Medulla oblongata (tissue), 1 donor: ENCODE measurements around the gene GAB2.

Source experiments
- DNase-seq: peaks from one replicate; pipeline ENCODE4 v3.0.0-alpha.2; 2015; ENCODE audit errors: extremely low spot score

GAB2 gene

GRCh38 chr11:78203184-78203583 is 214.4 kb downstream of the GAB2 start:
- DNase-seq: no peak

DNA sequence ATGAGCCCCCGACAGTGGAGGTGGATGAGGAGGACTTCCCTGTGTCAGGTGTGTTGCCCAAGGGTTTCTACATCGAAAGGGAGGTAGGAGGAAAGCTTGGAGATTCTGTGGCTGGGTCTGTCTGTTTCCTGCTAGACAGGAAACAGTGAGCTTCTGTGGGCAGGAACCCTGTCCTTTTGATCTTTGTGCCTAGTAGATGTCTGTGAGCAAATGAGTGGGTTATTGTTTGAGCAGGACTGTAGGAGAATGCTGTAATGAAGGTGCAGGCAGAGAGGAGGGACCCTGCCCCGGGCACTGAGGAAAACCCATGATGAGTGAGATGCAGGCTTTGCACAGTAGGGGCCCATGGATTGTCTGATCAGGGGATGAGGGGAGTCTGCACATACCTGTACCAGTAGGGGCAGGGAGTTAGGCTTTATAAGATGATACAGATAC is 214.9 kb downstream of the GAB2 start:
- DNase-seq: no peak

DNA sequence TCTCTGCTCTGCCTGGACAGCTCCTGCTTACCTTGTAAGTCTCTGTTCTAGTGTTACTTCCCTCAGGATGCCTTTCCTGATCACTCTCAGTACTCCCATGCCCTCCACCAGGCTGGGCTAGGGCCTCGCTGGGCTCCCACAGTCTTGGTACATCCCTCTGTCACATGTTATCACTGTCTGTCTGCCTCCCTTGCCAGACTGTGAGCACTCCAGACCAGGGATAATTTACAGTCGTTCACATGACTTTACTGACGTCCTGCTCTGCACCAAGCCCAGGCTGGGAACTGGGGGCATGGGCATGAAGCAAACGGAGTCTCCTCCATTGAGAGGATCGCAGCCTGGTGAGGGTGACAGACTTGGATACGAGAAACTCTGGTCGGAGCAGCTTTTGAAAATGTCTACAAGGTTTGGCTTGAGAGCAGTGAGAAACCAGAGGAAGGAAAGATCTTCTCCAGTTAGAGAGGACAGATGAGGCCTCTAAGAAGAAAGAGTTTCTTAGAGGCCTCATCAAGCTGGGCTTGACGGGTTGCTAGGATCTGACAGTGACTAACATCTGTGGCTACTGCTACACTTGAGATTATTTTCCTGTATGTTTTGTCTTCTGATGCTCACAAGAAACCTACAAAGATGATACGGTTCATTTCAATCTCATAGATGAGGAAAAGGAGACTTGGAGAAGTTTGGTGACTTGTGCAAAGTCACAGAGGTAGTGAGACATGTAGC is 216.4 kb downstream of the GAB2 start:
- no peak for DNase-seq

GRCh38 chr11:78200553-78200952 is 217.1 kb downstream of the GAB2 start:
- no peak for DNase-seq

- no peak for DNase-seq
Observed at GRCh38 chr11:78200061-78200460, 217.6 kb downstream of the GAB2 start.

DNA sequence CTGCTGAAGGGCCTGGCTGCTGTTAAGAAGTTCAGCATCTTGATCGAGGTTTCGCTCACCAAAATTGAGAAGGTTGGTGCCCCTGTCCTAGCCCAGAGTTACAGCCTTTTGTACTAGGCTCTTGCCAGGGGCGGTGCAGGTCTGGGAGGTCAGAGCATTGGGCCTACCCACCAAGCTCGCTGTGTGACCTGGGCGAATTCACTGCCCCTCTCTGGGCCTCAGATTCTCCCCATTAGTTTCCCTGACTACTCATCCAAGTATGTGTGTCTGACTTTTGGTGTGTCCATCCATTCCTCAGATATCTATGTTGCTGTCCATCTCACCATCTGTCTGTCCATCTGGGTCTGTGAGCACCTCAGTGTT is 218.0 kb downstream of the GAB2 start:
- no peak for DNase-seq

GRCh38 chr11:78199015-78199652 is 218.5 kb downstream of the GAB2 start:
- DNase-seq: no peak

GRCh38 chr11:78197816-78198215 is 219.8 kb downstream of the GAB2 start:
- no peak for DNase-seq

GRCh38 chr11:78196661-78197091 is 220.9 kb downstream of the GAB2 start:
- no peak for DNase-seq

GRCh38 chr11:78195917-78196560 is 221.6 kb downstream of the GAB2 start:
- DNase-seq: no peak

DNA sequence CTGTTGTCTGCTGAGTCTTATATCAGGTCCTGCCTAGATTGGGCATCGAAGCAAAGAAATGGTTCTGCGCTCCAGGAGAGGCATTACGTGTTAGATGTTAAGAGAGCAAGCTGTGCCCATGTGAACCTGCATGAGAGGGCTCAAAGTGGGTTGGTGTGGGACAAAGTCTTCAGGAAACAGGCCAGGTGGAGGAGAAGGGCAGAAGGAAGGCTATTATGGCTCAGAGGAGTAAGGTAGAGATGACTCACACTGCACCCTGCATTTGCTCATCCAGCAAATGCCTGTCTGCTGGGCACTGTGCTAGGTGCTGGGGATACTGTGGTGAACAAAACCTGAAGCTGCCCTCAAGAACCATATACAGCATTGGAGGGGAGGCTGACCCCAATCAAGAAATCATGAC is 223.1 kb downstream of the GAB2 start:
- no peak for DNase-seq

DNA sequence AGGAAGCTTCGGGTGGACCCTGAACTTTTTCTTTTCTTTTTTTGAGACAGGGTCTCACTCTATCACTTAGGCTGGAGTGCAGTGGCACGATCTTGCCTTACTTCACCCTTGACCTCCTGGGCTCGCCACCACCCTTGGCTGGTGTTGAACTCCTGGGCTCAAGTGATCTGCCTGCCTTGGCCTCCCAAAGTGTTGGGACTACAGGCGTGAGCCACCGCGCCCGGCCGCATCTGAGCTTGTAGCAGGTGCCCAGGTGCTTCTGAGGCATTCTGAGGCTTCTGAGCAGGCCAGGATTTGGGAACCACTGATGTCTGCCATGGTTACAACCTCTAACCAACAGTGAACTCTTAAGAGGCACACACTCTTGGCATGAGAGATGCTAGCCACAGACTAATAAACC is 223.8 kb downstream of the GAB2 start:
- DNase-seq: no peak

DNA sequence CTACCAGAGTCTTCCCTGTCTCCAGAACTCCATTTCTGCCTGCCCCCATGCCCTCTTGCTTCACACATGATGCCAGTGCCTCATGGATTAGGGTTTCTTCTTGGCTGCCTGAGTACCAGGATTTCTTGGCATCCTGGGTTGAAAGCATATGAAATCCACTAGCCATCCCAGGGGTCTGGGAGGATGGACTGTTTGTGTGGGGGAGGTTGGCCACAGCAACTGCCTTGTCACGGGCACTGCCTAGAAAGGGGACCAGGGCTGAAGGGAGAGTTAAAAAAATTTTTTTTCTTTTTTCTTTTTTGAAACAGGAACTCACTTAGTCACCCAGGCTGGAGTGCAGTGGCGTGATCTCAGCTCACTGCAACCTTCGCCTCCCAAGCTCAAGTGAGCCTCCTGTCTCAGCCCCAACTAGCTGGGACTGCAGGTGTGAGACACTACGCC is 224.7 kb downstream of the GAB2 start:
- DNase-seq: no peak

DNA sequence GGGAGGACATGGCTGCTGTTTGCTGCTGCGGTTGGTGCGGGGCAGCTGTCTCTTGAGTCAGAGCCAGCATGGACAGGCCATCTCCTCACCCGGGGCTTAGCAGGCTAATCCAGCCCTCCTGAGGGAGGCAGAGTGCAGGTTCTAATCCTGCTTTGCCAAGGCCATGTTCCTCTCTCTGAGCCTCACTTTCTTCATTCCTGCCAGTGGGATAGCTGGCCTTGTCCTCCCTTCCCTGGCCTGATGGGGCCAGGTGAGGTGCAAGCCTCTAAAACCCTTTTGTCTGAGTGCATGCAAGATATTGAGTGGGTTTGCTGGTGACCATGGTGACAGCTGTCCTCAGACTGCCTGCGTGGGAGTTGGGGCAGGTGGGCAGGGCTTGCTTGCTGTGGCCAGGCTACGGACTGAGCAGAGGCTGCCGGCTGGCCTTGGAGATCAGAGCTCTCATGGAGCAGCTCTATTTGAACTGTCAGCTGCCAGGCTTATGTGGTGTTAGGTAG is 225.3 kb downstream of the GAB2 start:
- no peak for DNase-seq

GRCh38 chr11:78190871-78191538 is 226.6 kb downstream of the GAB2 start:
- DNase-seq: no peak

- DNase-seq: no peak
Observed at GRCh38 chr11:78190374-78190773, 227.2 kb downstream of the GAB2 start.

- DNase-seq: no peak
Observed at GRCh38 chr11:78189851-78190250, 227.8 kb downstream of the GAB2 start.

DNA sequence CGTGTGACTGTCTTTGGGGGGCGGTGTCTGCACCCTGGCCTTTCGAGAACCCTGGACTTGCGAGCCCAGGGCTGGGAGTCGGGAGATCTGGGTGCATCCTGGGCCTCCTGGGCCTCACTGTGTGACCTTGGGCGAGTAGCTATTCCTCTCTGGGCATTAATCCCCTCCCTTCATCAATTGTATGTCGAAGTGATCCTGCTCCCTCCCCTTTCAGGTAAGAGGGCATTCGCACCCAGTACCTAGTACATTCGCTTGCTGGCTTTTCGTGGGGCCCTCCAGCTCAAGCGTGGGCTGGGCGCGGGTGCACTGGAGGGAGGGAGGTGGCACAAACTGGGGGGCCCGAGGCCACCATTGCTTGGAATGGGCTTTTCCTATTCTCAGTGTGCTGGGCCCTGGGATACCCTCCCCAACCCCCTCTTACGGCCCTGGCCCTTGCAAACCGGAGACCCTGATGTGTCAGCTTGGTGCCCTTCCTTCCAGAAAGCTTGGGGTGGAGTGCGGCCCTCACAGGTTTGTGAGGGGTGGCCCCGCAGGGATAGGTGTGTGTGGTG is 228.4 kb downstream of the GAB2 start:
- no peak for DNase-seq

- peak; percentile 99 for DNase-seq
Observed at GRCh38 chr11:78188286-78189173, 229.1 kb downstream of the GAB2 start, which contains the start of the genes KCTD21 and USP35. Gene KCTD21 (minus strand): TSS chr11:78188626. CDS start chr11:78174554, 14,072 bp downstream. Gene USP35 (plus strand): TSS chr11:78188919. CDS start chr11:78196246, 7,327 bp downstream.
